ENCODE data around the gene SERPIND1. TPM values are rescaled to one million over a fixed set of nuclear protein-coding genes. Genes with fewer than 3 reads are reported as not detected.
A peak's percentile ranks its signal among the peaks of the same experiment; 100 is the strongest.

Gene SERPIND1
- total and polyA plus RNA-seq, 10 of the 15 experiments (the other 5 are each of a cell fraction or from before 2014, with no cell fraction given) = 0.08 to 0.85 (median 0.38) TPM; not detected in 1

- TF ChIP-seq SKIL (IDR thresholded peaks at IDR 0.05; ENCODE audit: low read depth, poor library complexity, severe bottlenecking) (peak; percentile 94), CEBPB (IDR thresholded peaks at IDR 0.05; ENCODE audit: borderline replicate concordance in 1 of 2, low read depth in 2 of 2, low read length in 2 of 2) (no peak), E2F4 (IDR thresholded peaks at IDR 0.05; ENCODE audit: low read depth, low read length) (no peak), CREB1 (IDR thresholded peaks at IDR 0.05; ENCODE audit: low read depth) (no peak; the same call in 1 of the 2 replicates), PAX8 (IDR thresholded peaks at IDR 0.05) (no peak), SRF (IDR thresholded peaks at IDR 0.05; ENCODE audit: low read depth in 2 of 2, low read length in 2 of 2) (peak in 1 of 2 experiments; percentile 83; a peak in 2 of 4 replicates), ZSCAN29 (IDR thresholded peaks at IDR 0.05) (no peak), BACH1 (IDR thresholded peaks at IDR 0.05; ENCODE audit: borderline replicate concordance) (peak; percentile 16; the same call in 1 of the 2 replicates), NFYB (IDR thresholded peaks at IDR 0.05; ENCODE audit: insufficient read depth, low read depth, low read length) (no peak), HDAC2 (IDR thresholded peaks at IDR 0.05) (no peak), FOS (IDR thresholded peaks at IDR 0.05; ENCODE audit: borderline replicate concordance, extremely low read depth, insufficient read length) (no peak), KDM1A (IDR thresholded peaks at IDR 0.05; ENCODE audit: borderline replicate concordance) (no peak), GATAD2B (conservative IDR thresholded peaks at IDR 0.05; ENCODE audit: low read depth) (peak; percentile 40; the same call in 1 of the 2 replicates), TCF7 (IDR thresholded peaks at IDR 0.05; ENCODE audit: borderline replicate concordance) (no peak), NFIC (IDR thresholded peaks at IDR 0.05; ENCODE audit: low read depth, low read length) (peak; percentile 82), BCL11A (IDR thresholded peaks at IDR 0.05; ENCODE audit: low read depth, low read length) (peak; percentile 69), REST (IDR thresholded peaks at IDR 0.05; ENCODE audit: low read depth, low read length) (no peak), TARDBP (IDR thresholded peaks at IDR 0.05; ENCODE audit: borderline replicate concordance) (no peak), HDGF (IDR thresholded peaks at IDR 0.05) (no peak), RELA (IDR thresholded peaks at IDR 0.05; ENCODE audit: borderline replicate concordance, partially characterized antibody) (no peak), CBX5 (IDR thresholded peaks at IDR 0.05; ENCODE audit: low read depth) (no peak), SREBF2 (IDR thresholded peaks at IDR 0.05; ENCODE audit: low read length) (no peak), SPI1 (IDR thresholded peaks at IDR 0.05; ENCODE audit: borderline replicate concordance, insufficient read depth, low read depth, low read length) (peak; percentile 91), NR2C2 (IDR thresholded peaks at IDR 0.05; ENCODE audit: borderline replicate concordance, control insufficient read depth, insufficient read length, low read depth) (no peak), CHD4 (IDR thresholded peaks at IDR 0.05) (no peak), EZH2 (IDR thresholded peaks at IDR 0.05; ENCODE audit: borderline replicate concordance, control insufficient read depth, low read depth, low read length) (no peak)
Measured at GRCh38 chr22:20748731-20749428, 25.0 kb upstream of the SERPIND1 start (continued).

Measured in GM12878 (cell line).